DND-41 (cell line): Measurements from ENCODE around the gene CEP78.

Experiments used
- EZH2 ChIP-seq: IDR thresholded peaks from 3 replicates; pipeline ENCODE4 v1.6.1; 2012; ENCODE audit warnings: borderline replicate concordance, low read depth, mild to moderate bottlenecking, moderate library complexity, low read length, inconsistent platforms; ENCODE audit not compliant: severe bottlenecking
- TF ChIP-seq, protein P1 (sequence below): IDR thresholded peaks from 2 replicates; pipeline ENCODE4 v1.5.1; 2012; ENCODE audit warnings: borderline replicate concordance, low read length, moderate library complexity, mild to moderate bottlenecking; ENCODE audit not compliant: poor library complexity, severe bottlenecking; ENCODE audit errors: extremely low read depth

DNA sequence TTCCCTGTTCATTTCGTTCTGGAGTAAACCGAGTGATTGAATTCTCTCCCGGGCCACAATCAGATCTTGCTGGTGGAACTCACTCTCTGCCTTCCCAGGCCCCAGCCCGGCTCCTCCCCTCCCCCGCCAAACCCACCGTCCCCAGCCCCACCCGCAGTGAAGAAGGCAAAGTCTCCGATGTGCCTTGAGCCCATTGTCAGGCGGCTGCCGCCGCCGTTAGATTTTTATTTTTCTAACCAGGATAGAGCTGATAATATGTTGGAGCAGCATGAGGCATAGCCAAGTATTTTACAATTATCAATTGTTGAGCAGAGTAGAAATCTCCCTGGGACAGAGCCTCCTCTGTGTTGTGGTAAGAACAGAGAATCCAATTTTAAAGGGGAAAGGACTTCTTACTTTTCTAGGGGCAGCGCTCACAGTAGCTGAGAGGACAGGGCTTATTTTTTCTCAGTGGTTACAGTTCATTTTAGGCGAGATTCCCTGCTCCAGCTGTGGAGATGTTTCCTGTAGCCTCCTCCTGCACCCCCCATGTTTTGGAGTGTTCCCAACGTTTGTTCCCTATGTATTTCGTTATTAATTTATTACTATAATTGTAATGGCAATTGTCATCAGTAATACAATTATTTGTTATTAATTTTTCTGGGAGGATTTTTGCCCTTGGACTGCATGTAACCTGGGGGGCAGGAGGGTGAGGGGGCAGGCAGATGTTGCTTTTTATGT is 62.3 kb downstream of the CEP78 start:
- TF ChIP-seq, protein P1, sequence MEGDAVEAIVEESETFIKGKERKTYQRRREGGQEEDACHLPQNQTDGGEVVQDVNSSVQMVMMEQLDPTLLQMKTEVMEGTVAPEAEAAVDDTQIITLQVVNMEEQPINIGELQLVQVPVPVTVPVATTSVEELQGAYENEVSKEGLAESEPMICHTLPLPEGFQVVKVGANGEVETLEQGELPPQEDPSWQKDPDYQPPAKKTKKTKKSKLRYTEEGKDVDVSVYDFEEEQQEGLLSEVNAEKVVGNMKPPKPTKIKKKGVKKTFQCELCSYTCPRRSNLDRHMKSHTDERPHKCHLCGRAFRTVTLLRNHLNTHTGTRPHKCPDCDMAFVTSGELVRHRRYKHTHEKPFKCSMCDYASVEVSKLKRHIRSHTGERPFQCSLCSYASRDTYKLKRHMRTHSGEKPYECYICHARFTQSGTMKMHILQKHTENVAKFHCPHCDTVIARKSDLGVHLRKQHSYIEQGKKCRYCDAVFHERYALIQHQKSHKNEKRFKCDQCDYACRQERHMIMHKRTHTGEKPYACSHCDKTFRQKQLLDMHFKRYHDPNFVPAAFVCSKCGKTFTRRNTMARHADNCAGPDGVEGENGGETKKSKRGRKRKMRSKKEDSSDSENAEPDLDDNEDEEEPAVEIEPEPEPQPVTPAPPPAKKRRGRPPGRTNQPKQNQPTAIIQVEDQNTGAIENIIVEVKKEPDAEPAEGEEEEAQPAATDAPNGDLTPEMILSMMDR = no peak
- no peak for TF ChIP-seq EZH2
